ENCODE measurements around the gene COQ8A.
"Not testable (repeated sequence)": the region's sequence is repeated elsewhere in the genome, so short reads cannot be mapped to it uniquely, and the experiment has no call there.

The COQ8A gene

GRCh38 chr1:226953175-226953800 lies 13.2 kb downstream of the COQ8A start:
- no peak for DNase-seq (ENCODE audit: low spot score)

GRCh38 chr1:226954337-226954736 lies 14.2 kb downstream of the COQ8A start:
- no peak for DNase-seq (ENCODE audit: low spot score)

GRCh38 chr1:226954777-226955176 lies 14.7 kb downstream of the COQ8A start:
- DNase-seq (ENCODE audit: low spot score), result no peak

GRCh38 chr1:226955857-226956256 lies 15.8 kb downstream of the COQ8A start:
- not testable (repeated sequence) for DNase-seq (ENCODE audit: low spot score)

GRCh38 chr1:226956942-226957713 lies 17.0 kb downstream of the COQ8A start:
- no peak for DNase-seq (ENCODE audit: low spot score)

GRCh38 chr1:226957714-226958113 lies 17.6 kb downstream of the COQ8A start:
- no peak for DNase-seq (ENCODE audit: low spot score)

GRCh38 chr1:226958300-226958699 lies 18.2 kb downstream of the COQ8A start:
- DNase-seq (ENCODE audit: low spot score), result no peak

GRCh38 chr1:226960256-226960655 lies 20.2 kb downstream of the COQ8A start:
- DNase-seq (ENCODE audit: low spot score), result no peak

GRCh38 chr1:226960944-226961765 lies 21.1 kb downstream of the COQ8A start:
- DNase-seq (ENCODE audit: low spot score), result no peak

- DNase-seq (ENCODE audit: low spot score), result no peak
These were observed 22.6 kb downstream of the COQ8A start for GRCh38 chr1:226962421-226963391.

- DNase-seq (ENCODE audit: low spot score), result no peak
These were observed 24.0 kb downstream of the COQ8A start for GRCh38 chr1:226964068-226964425.

GRCh38 chr1:226964611-226965486 lies 24.8 kb downstream of the COQ8A start:
- no peak for DNase-seq (ENCODE audit: low spot score)

- no peak for DNase-seq (ENCODE audit: low spot score)
These were observed 25.7 kb downstream of the COQ8A start for GRCh38 chr1:226965581-226966440.

GRCh38 chr1:226966683-226967082 lies 26.6 kb downstream of the COQ8A start:
- no peak for DNase-seq (ENCODE audit: low spot score)

- DNase-seq (ENCODE audit: low spot score), result peak; percentile 74
These were observed 27.6 kb downstream of the COQ8A start for GRCh38 chr1:226967665-226968064.

- DNase-seq (ENCODE audit: low spot score), result no peak
These were observed 31.7 kb downstream of the COQ8A start for GRCh38 chr1:226971765-226972164.

GRCh38 chr1:226972931-226973330 lies 32.8 kb downstream of the COQ8A start:
- no peak for DNase-seq (ENCODE audit: low spot score)

- DNase-seq (ENCODE audit: low spot score), result no peak
These were observed 33.3 kb downstream of the COQ8A start for GRCh38 chr1:226973371-226973897.

GRCh38 chr1:226973898-226974543 lies 33.9 kb downstream of the COQ8A start:
- no peak for DNase-seq (ENCODE audit: low spot score)
